HepG2 (cell line): Measurements from ENCODE around the gene KAT7. TPM values are rescaled to one million over a fixed set of nuclear protein-coding genes. Genes with fewer than 3 reads are reported as not detected.
A peak's percentile ranks its signal among the peaks of the same experiment; 100 is the strongest.

ENCODE experiments used
- CTCF ChIP-seq: sonication (generic); formaldehyde crosslinking; IDR thresholded peaks from 2 replicates; pipeline ENCODE4 v1.5.0; 2020; ENCODE audit warnings: mild to moderate bottlenecking, missing genetic modification reagents, moderate library complexity
- FOXK2 ChIP-seq: fragments of 450-650 bp; IDR thresholded peaks from 2 replicates; pipeline ENCODE4 v1.6.1; 2016
- HIC2 ChIP-seq: sonication (generic); formaldehyde crosslinking; IDR thresholded peaks from 2 replicates; pipeline ENCODE4 v1.9.0; 2022; ENCODE audit warnings: low read depth, missing genetic modification reagents
- HIVEP1 ChIP-seq: sonication (generic); formaldehyde crosslinking; IDR thresholded peaks from 2 replicates; pipeline ENCODE4 v1.4.0; 2020; ENCODE audit warnings: mild to moderate bottlenecking, missing genetic modification reagents
- HMG20A ChIP-seq: IDR thresholded peaks from 2 replicates; pipeline ENCODE4 v1.6.1; 2016; ENCODE audit warnings: borderline replicate concordance
- HNF4A ChIP-seq: sonication (generic); formaldehyde crosslinking; IDR thresholded peaks from 2 replicates; pipeline ENCODE4 v1.4.0; 2020; ENCODE audit warnings: missing genetic modification reagents
- KLF16 ChIP-seq, 2 experiments: sonication (generic) in 1 of 2; formaldehyde crosslinking in 1 of 2; IDR thresholded peaks; 2 replicates each; pipeline versions ENCODE4 v1.6.1 to v1.8.0; 2016 to 2023; ENCODE audit warnings: missing genetic modification reagents in 2 of 2, missing compliant biosample characterization in 1 of 2
- NFKB2 ChIP-seq: sonication (generic); formaldehyde crosslinking; IDR thresholded peaks from 2 replicates; pipeline ENCODE4 v1.4.0; 2020; ENCODE audit warnings: missing genetic modification reagents, borderline replicate concordance
- REST ChIP-seq, 2 experiments: IDR thresholded peaks; 2 replicates each; pipeline ENCODE4 v1.6.1; 2011 to 2012; ENCODE audit warnings: low read length in 2 of 2, borderline replicate concordance in 1 of 2, low read depth in 1 of 2, mild to moderate bottlenecking in 1 of 2, moderate library complexity in 1 of 2
- SOX6 ChIP-seq, 2 experiments: fragments of 450-650 bp in 1 of 2; sonication (generic) in 1 of 2; formaldehyde crosslinking in 1 of 2; IDR thresholded peaks; 2 replicates each; pipeline versions ENCODE4 v1.4.0 to v1.6.1; 2017 to 2020; ENCODE audit warnings: antibody characterized with exemption in 1 of 2, mild to moderate bottlenecking in 1 of 2, missing genetic modification reagents in 1 of 2
- TBL1XR1 ChIP-seq: fragments of 150-350 bp; IDR thresholded peaks from 2 replicates; pipeline ENCODE4 v1.6.1; 2014; ENCODE audit warnings: borderline replicate concordance, low read length; ENCODE audit not compliant: partially characterized antibody
- TBX2 ChIP-seq: sonication (generic); formaldehyde crosslinking; IDR thresholded peaks from 2 replicates; pipeline ENCODE4 v1.5.0; 2020; ENCODE audit warnings: missing genetic modification reagents, mild to moderate bottlenecking, borderline replicate concordance
- THRA ChIP-seq: sonication (generic); formaldehyde crosslinking; IDR thresholded peaks from 2 replicates; pipeline ENCODE4 v1.4.0; 2020; ENCODE audit warnings: missing genetic modification reagents, borderline replicate concordance
- ZFX ChIP-seq: sonication (generic); formaldehyde crosslinking; IDR thresholded peaks from 2 replicates; pipeline ENCODE4 v1.4.0; 2020; ENCODE audit warnings: mild to moderate bottlenecking, low read depth, missing genetic modification reagents, moderate library complexity
- ZFYVE20 ChIP-seq: sonication (generic); formaldehyde crosslinking; IDR thresholded peaks from 2 replicates; pipeline ENCODE4 v1.8.0; 2023; ENCODE audit warnings: low read depth, mild to moderate bottlenecking, moderate library complexity, missing genetic modification reagents, borderline replicate concordance
- ZNF331 ChIP-seq: sonication (generic); formaldehyde crosslinking; IDR thresholded peaks from 2 replicates; pipeline ENCODE4 v1.4.0; 2020; ENCODE audit warnings: missing genetic modification reagents
- ZNF619 ChIP-seq: sonication (generic); formaldehyde crosslinking; IDR thresholded peaks from 2 replicates; pipeline ENCODE4 v1.4.0; 2020; ENCODE audit warnings: mild to moderate bottlenecking, missing genetic modification reagents
- ZNF788 ChIP-seq: sonication (generic); formaldehyde crosslinking; IDR thresholded peaks from 2 replicates; pipeline ENCODE4 v1.5.0; 2020; ENCODE audit warnings: mild to moderate bottlenecking, missing genetic modification reagents, borderline replicate concordance
- ZNF841 ChIP-seq: sonication (generic); formaldehyde crosslinking; IDR thresholded peaks from 2 replicates; pipeline ENCODE4 v1.8.1; 2023; ENCODE audit warnings: missing genetic modification reagents, borderline replicate concordance
- polyA plus RNA-seq, 8 experiments: library from polyadenylated mRNA; depleted of rRNA in 3 of 8; stranded (reverse) in 7 of 8; unstranded in 1 of 8; fragments of >200 nt; fragmentation: Illumina TruSeq in 4 of 8; extraction: Trizol in 4 of 8; gene quantifications; 2 replicates each; pipeline versions ENCODE4 v1.2.1 to v1.2.3, GENCODE V29; 2011 to 2016; ENCODE audit warnings: low read depth in 4 of 8, missing spikeins in 1 of 8, mixed read lengths in 1 of 8; ENCODE audit not compliant: insufficient read depth in 1 of 8
- total RNA-seq, 5 experiments: library from RNA; depleted of rRNA; stranded (reverse); fragments of >200 nt; fragmentation: Illumina TruSeq; extraction: Trizol; gene quantifications; 2 replicates each; pipeline ENCODE4 v1.2.3, GENCODE V29; 2016; ENCODE audit warnings: low read depth in 1 of 5

The KAT7 gene
- total and polyA plus RNA-seq, 2 of the 13 experiments (the other 11 are each of a cell fraction or from before 2014, with no cell fraction given) = 21.2 to 39.2 TPM

GRCh38 chr17:49861150-49861884, 72.8 kb downstream of the KAT7 start (continued):
- 0 out of 2 replicates have a peak, but pooled peaks have one; percentile 24 for TF ChIP-seq THRA (CRISPR knock-in tag)
- peak; percentile 29; the same call in 1 of the 2 replicates for TF ChIP-seq ZFX (CRISPR knock-in tag)
- TF ChIP-seq NFKB2 (CRISPR knock-in tag) = peak; percentile 68; the same call in 1 of the 2 replicates
- TF ChIP-seq ZNF841 (CRISPR knock-in tag) = 0 out of 2 replicates have a peak, but pooled peaks have one; percentile 39
- TF ChIP-seq HNF4A (CRISPR knock-in tag) = peak; percentile 70
- peak; percentile 60 for TF ChIP-seq ZNF331 (CRISPR knock-in tag)
- TF ChIP-seq ZNF619 = peak; percentile 44; the same call in 1 of the 2 replicates
- peak; percentile 53; the same call in 1 of the 2 replicates for TF ChIP-seq ZNF788 (CRISPR knock-in tag)
- TF ChIP-seq SOX6 (IDR thresholded peaks at IDR 0.05) = no peak
- peak; percentile 34; the same call in 1 of the 2 replicates for TF ChIP-seq SOX6 (CRISPR knock-in tag; IDR thresholded peaks at IDR 0.05)
- peak; percentile 86 for TF ChIP-seq TBL1XR1
- no peak for TF ChIP-seq HIVEP1 (CRISPR knock-in tag)
- TF ChIP-seq ZFYVE20 (CRISPR knock-in tag) = no peak
- no peak for TF ChIP-seq REST (IDR thresholded peaks at IDR 0.05; ENCODE audit: borderline replicate concordance in 1 of 2, low read depth in 1 of 2, low read length in 2 of 2)
- 0 out of 2 replicates have a peak, but pooled peaks have one; percentile 8 for TF ChIP-seq FOXK2
- peak in 1 of 2 experiments; percentile 81; a peak in 1 of 4 replicates for TF ChIP-seq KLF16 (CRISPR knock-in tag; IDR thresholded peaks at IDR 0.05)
- TF ChIP-seq HIC2 (CRISPR knock-in tag) = peak; percentile 68; the same call in 1 of the 2 replicates
- TF ChIP-seq CTCF (CRISPR knock-in tag) = peak; percentile 99
- TF ChIP-seq TBX2 (CRISPR knock-in tag) = peak; percentile 77
- TF ChIP-seq HMG20A (CRISPR knock-in tag) = 0 out of 2 replicates have a peak, but pooled peaks have one; percentile 28
